ENCODE measurements around the gene GLYR1. TPM values are rescaled to one million over a fixed set of nuclear protein-coding genes. Genes with fewer than 3 reads are reported as not detected.

The GLYR1 gene
- total RNA-seq, 4 donors from 2014 or later: 38.8 to 64.7 (median 41.5) TPM

- no peak for TF ChIP-seq CTCF (IDR thresholded peaks at IDR 0.05; ENCODE audit: low read depth)
These were observed 43.7 kb downstream of the GLYR1 start for GRCh38 chr16:4803401-4803844.

GRCh38 chr16:4802659-4803287 lies 44.3 kb downstream of the GLYR1 start:
- no peak for TF ChIP-seq CTCF (IDR thresholded peaks at IDR 0.05; ENCODE audit: low read depth)

GRCh38 chr16:4801962-4802658 lies 45.0 kb downstream of the GLYR1 start, which contains the start of gene ROGDI:
Gene ROGDI, minus strand, starts transcription at chr16:4802633. Its CDS starts 62 bp downstream, at chr16:4802571.
- no peak for TF ChIP-seq CTCF (IDR thresholded peaks at IDR 0.05; ENCODE audit: low read depth)

- TF ChIP-seq CTCF (IDR thresholded peaks at IDR 0.05; ENCODE audit: low read depth): no peak
These were observed 45.8 kb downstream of the GLYR1 start for GRCh38 chr16:4801051-4801961.

GRCh38 chr16:4800290-4801041 lies 46.6 kb downstream of the GLYR1 start:
- TF ChIP-seq CTCF (IDR thresholded peaks at IDR 0.05; ENCODE audit: low read depth): no peak

GRCh38 chr16:4799171-4799855 lies 47.8 kb downstream of the GLYR1 start:
- no peak for TF ChIP-seq CTCF (IDR thresholded peaks at IDR 0.05; ENCODE audit: low read depth)

Data from subcutaneous adipose tissue (tissue), 4 donors.